SIG-M5 treated with dmso at 0.1 percent for 504 hours (cell line): ENCODE measurements around the gene CXCL9.
"Not testable (repeated sequence)": the region's sequence is repeated elsewhere in the genome, so short reads cannot be mapped to it uniquely, and the experiment has no call there.

Experiments
- DNase-seq: peaks from one replicate; lab custom pipeline; 2025; ENCODE audit not compliant: unreplicated experiment; lab: John Stamatoyannopoulos, UW

The CXCL9 gene

DNA sequence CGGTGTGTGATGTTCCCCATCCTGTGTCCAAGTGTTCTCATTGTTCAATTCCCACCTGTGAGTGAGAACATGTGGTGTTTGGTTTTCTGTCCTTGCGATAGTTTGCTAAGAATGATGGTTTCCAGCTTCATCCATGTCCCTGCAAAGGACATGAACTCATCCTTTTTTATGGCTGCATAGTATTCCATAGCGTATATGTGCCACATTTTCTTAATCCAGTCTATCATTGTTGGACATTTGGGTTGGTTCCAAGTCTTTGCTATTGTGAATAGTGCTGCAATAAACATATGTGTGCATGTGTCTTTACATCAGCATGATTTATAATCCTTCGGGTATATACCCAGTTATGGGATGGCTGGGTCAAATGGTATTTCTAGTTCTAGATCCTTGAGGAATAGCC, 45.2 kb downstream of the CXCL9 start:
- not testable (repeated sequence) for DNase-seq

DNA sequence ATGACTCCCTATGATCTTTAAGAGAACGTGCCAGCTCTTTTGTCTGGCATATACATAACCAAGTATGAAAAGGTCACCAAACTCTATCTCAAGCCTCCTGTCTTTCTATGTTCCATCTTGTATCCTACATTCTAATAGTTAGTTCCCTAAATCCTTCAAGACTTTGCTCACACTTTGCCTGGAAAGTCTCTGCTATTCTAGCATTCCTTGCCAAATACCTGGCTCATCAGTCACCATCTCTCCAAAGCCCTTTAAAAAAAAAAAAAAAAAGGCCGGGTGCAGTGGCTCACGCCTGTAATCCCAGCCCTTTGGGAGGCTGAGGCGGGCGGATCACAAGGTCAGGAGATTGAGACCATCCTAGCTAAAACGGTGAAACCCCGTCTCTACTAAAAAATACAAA, 48.8 kb downstream of the CXCL9 start:
- not testable (repeated sequence) for DNase-seq

DNA sequence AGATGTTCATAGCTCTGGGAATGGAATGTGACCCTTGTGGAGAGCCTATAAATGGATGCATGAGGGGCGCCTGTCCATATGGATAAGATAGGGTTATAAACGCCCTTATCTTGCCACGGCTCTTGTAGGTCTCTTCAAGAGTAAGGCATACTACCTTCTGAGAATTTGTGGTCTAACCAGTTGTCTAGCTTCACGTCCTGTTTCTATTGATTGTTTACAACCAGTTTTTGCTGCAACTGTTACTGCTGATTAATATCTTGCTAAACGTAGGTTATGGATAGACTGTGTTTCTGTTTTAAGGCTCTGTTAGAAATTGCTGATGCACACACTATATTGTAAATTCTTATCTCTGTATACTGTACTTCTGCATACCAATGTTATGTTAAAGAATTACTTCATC, 52.5 kb downstream of the CXCL9 start:
- DNase-seq = not testable (repeated sequence)

DNA sequence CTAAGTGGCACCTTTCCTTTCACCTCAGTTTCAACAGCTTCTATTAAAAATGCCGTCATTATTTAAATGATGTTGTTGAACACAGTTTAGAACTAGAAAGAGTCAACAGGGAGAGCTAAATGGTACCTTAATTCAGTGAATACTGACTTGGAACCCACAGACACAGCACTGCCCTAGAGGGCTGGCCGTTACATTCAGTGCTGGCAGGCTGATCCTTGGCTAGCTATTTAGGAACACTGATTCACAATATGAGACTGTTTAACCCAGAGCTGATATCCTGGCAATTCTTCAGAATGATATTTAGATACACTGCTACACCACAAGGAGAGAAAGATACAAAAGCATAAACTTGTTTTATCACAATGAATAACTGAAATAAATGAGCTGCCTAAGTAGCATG, 53.8 kb downstream of the CXCL9 start:
- DNase-seq = no peak
